ENCODE results near the gene CDK17.

Gene CDK17

GRCh38 chr12:96399919-96400630 lies at the start of gene CDK17:
Gene CDK17, minus strand, starts transcription at chr12:96400439. Its CDS starts 65,603 bp downstream, at chr12:96334836.
- no peaks in the 10 kb centered on the region for H3K36me3 ChIP-seq (ENCODE audit: insufficient read depth, low read length)
- peak within 1 kb of the TSS; percentile 89 for H3K4me3 ChIP-seq (ENCODE audit: low read length, poor library complexity, severe bottlenecking)
- H3K4me2 ChIP-seq (ENCODE audit: low read depth, low read length, poor library complexity, severe bottlenecking) = peak within 1 kb of the TSS; percentile 97
- H3K9ac ChIP-seq (ENCODE audit: low read depth, low read length, poor library complexity, severe bottlenecking) = peak within 1 kb of the TSS; percentile 84
- H4K20me1 ChIP-seq (ENCODE audit: insufficient read depth, low read length, poor library complexity, severe bottlenecking) = peaks cover 40% of the 10 kb centered on the region
- peaks cover 43% of the 10 kb centered on the region for H3K79me2 ChIP-seq (ENCODE audit: insufficient read depth, low read length)
- H3K27me3 ChIP-seq (ENCODE audit: insufficient read depth, low read length, poor library complexity, severe bottlenecking) = peaks cover 4% of the 10 kb centered on the region
- H3K9me3 ChIP-seq (ENCODE audit: insufficient read depth, low read depth, low read length) = no peaks in the 10 kb centered on the region
- no peaks in the 10 kb centered on the region for H3K9me2 ChIP-seq (replicated peaks; ENCODE audit: low read depth, low read length)
- H3F3A ChIP-seq (ENCODE audit: low read depth) = peaks cover 15% of the 10 kb centered on the region
- no peak for TF ChIP-seq EZH2phosphoT487 (IDR thresholded peaks at IDR 0.05; ENCODE audit: borderline replicate concordance)
- TF ChIP-seq CTCF (conservative IDR thresholded peaks at IDR 0.05; ENCODE audit: low read length) = peak; percentile 6; the same call in 1 of the 2 replicates
- peak within 1 kb of the TSS; percentile 94 for H2AFZ ChIP-seq (ENCODE audit: low read length)
- peaks cover 45% of the 10 kb centered on the region for H3K4me1 ChIP-seq (ENCODE audit: insufficient read depth, low read length, poor library complexity, severe bottlenecking)

GRCh38 chr12:96448300-96448699 lies 48.1 kb upstream of the CDK17 start:
- peaks cover 32% of the 10 kb centered on the region for H3K4me1 ChIP-seq (ENCODE audit: insufficient read depth, low read length, poor library complexity, severe bottlenecking)
- no peaks in the 10 kb centered on the region for H3K79me2 ChIP-seq (ENCODE audit: insufficient read depth, low read length)
- H2AFZ ChIP-seq (ENCODE audit: low read length) = no peak overlapping the region
- H3K9ac ChIP-seq (ENCODE audit: low read depth, low read length, poor library complexity, severe bottlenecking) = no peak overlapping the region
- H4K20me1 ChIP-seq (ENCODE audit: insufficient read depth, low read length, poor library complexity, severe bottlenecking) = no peaks in the 10 kb centered on the region
- TF ChIP-seq CTCF (conservative IDR thresholded peaks at IDR 0.05; ENCODE audit: low read length) = no peak
- no peak for TF ChIP-seq EZH2phosphoT487 (IDR thresholded peaks at IDR 0.05; ENCODE audit: borderline replicate concordance)
- no peak overlapping the region for H3K4me3 ChIP-seq (ENCODE audit: low read length, poor library complexity, severe bottlenecking)
- H3K4me2 ChIP-seq (ENCODE audit: low read depth, low read length, poor library complexity, severe bottlenecking) = no peak overlapping the region
- no peaks in the 10 kb centered on the region for H3K9me3 ChIP-seq (ENCODE audit: insufficient read depth, low read depth, low read length)
- H3K9me2 ChIP-seq (replicated peaks; ENCODE audit: low read depth, low read length) = no peaks in the 10 kb centered on the region
- no peaks in the 10 kb centered on the region for H3K36me3 ChIP-seq (ENCODE audit: insufficient read depth, low read length)
- no peaks in the 10 kb centered on the region for H3K27me3 ChIP-seq (ENCODE audit: insufficient read depth, low read length, poor library complexity, severe bottlenecking)
- H3F3A ChIP-seq (ENCODE audit: low read depth) = peaks cover 11% of the 10 kb centered on the region

- Histone ChIP-seq H3F3A (ENCODE audit: low read depth) (peaks cover 11% of the 10 kb centered on the region), H3K27me3 (ENCODE audit: insufficient read depth, low read length, poor library complexity, severe bottlenecking) (no peaks in the 10 kb centered on the region), H3K9me2 (replicated peaks; ENCODE audit: low read depth, low read length) (no peaks in the 10 kb centered on the region), H4K20me1 (ENCODE audit: insufficient read depth, low read length, poor library complexity, severe bottlenecking) (no peaks in the 10 kb centered on the region), H3K9me3 (ENCODE audit: insufficient read depth, low read depth, low read length) (no peaks in the 10 kb centered on the region), H3K9ac (ENCODE audit: low read depth, low read length, poor library complexity, severe bottlenecking) (no peak overlapping the region), H3K4me2 (ENCODE audit: low read depth, low read length, poor library complexity, severe bottlenecking) (no peak overlapping the region), H3K79me2 (ENCODE audit: insufficient read depth, low read length) (no peaks in the 10 kb centered on the region), H2AFZ (ENCODE audit: low read length) (no peak overlapping the region), H3K4me3 (ENCODE audit: low read length, poor library complexity, severe bottlenecking) (no peak overlapping the region), H3K36me3 (ENCODE audit: insufficient read depth, low read length) (no peaks in the 10 kb centered on the region), H3K4me1 (ENCODE audit: insufficient read depth, low read length, poor library complexity, severe bottlenecking) (peaks cover 35% of the 10 kb centered on the region)
- TF ChIP-seq EZH2phosphoT487 (IDR thresholded peaks at IDR 0.05; ENCODE audit: borderline replicate concordance) = no peak
- TF ChIP-seq CTCF (conservative IDR thresholded peaks at IDR 0.05; ENCODE audit: low read length) = no peak
Observed at GRCh38 chr12:96447256-96447655, 47.0 kb upstream of the CDK17 start.
